ENCODE measurements around the gene VPREB3. TPM values are rescaled to one million over a fixed set of nuclear protein-coding genes. Genes with fewer than 3 reads are reported as not detected.

Gene VPREB3
- total RNA-seq, 2 donors from 2014 or later = 0.90 to 1.7 TPM

GRCh38 chr22:23767303-23767672, 13.1 kb upstream of the VPREB3 start:
- ATAC-seq (replicated peaks in 1 of 2) = peak; percentile 8 to 19
- no peak for DNase-seq
- H3K4me3 Mint-ChIP-seq = peak overlapping the region; percentile 76 to 92
- no peaks in the 10 kb centered on the region for H3K36me3 Mint-ChIP-seq (ENCODE audit: insufficient read depth in 2 of 2)
- H3K4me1 Mint-ChIP-seq (ENCODE audit: low read depth) = peaks cover 43% of the 10 kb centered on the region
- H3K27me3 Mint-ChIP-seq (ENCODE audit: low read depth) = no peaks in the 10 kb centered on the region
- no peaks in the 10 kb centered on the region for H3K9me3 Mint-ChIP-seq
- no peak overlapping the region for H3K27ac Mint-ChIP-seq

- ATAC-seq (replicated peaks in 1 of 2) = no peak
- H3K27ac Mint-ChIP-seq = no peak overlapping the region
- no peaks in the 10 kb centered on the region for H3K9me3 Mint-ChIP-seq
- peak overlapping the region; percentile 28 to 66 for H3K4me3 Mint-ChIP-seq
- H3K4me1 Mint-ChIP-seq (ENCODE audit: low read depth) = peaks cover 39% of the 10 kb centered on the region
- no peaks in the 10 kb centered on the region for H3K36me3 Mint-ChIP-seq (ENCODE audit: insufficient read depth in 2 of 2)
- DNase-seq = no peak
- no peaks in the 10 kb centered on the region for H3K27me3 Mint-ChIP-seq (ENCODE audit: low read depth)
Observed at GRCh38 chr22:23764899-23765881, 11.0 kb upstream of the VPREB3 start.

- Mint-ChIP-seq H3K4me1 (ENCODE audit: low read depth) (peaks cover 39% of the 10 kb centered on the region), H3K36me3 (ENCODE audit: insufficient read depth in 2 of 2) (no peaks in the 10 kb centered on the region), H3K27ac (no peak overlapping the region), H3K4me3 (peak overlapping the region; percentile 59 to 77), H3K9me3 (no peaks in the 10 kb centered on the region), H3K27me3 (ENCODE audit: low read depth) (no peaks in the 10 kb centered on the region)
- DNase-seq (no peak), ATAC-seq (replicated peaks in 1 of 2) (no peak)
Observed at GRCh38 chr22:23763954-23764353, 9.7 kb upstream of the VPREB3 start.

- H3K27me3 Mint-ChIP-seq (ENCODE audit: low read depth) = no peaks in the 10 kb centered on the region
- H3K27ac Mint-ChIP-seq = no peak overlapping the region
- H3K4me3 Mint-ChIP-seq = peak overlapping the region; percentile 59 to 77
- no peaks in the 10 kb centered on the region for H3K36me3 Mint-ChIP-seq (ENCODE audit: insufficient read depth in 2 of 2)
- ATAC-seq (replicated peaks in 1 of 2) (peak; percentile 34 to 51), DNase-seq (peak; percentile 40 to 67)
- H3K4me1 Mint-ChIP-seq (ENCODE audit: low read depth) = peaks cover 39% of the 10 kb centered on the region
- H3K9me3 Mint-ChIP-seq = no peaks in the 10 kb centered on the region
Observed at GRCh38 chr22:23763579-23763945, 9.3 kb upstream of the VPREB3 start.

- H3K4me3 Mint-ChIP-seq = peak within 1 kb of the TSS; percentile 59 to 77
- DNase-seq (no peak), ATAC-seq (replicated peaks in 1 of 2) (no peak)
- no peaks in the 10 kb centered on the region for H3K36me3 Mint-ChIP-seq (ENCODE audit: insufficient read depth in 2 of 2)
- no peaks in the 10 kb centered on the region for H3K27me3 Mint-ChIP-seq (ENCODE audit: low read depth)
- no peak within 1 kb of the TSS for H3K27ac Mint-ChIP-seq
- peaks cover 39% of the 10 kb centered on the region for H3K4me1 Mint-ChIP-seq (ENCODE audit: low read depth)
- no peaks in the 10 kb centered on the region for H3K9me3 Mint-ChIP-seq
Observed at GRCh38 chr22:23762842-23763578, 8.8 kb upstream of the VPREB3 start, which contains the start of gene C22orf15. TSS of gene C22orf15 (plus strand) at chr22:23762990. CDS start at chr22:23763307, 317 bp downstream.

- no peak overlapping the region for H3K4me3 Mint-ChIP-seq
- peaks cover 23% of the 10 kb centered on the region for H3K4me1 Mint-ChIP-seq (ENCODE audit: low read depth)
- no peak for DNase-seq
- ATAC-seq (replicated peaks in 1 of 2) = no peak
- H3K27ac Mint-ChIP-seq = no peak overlapping the region
- no peaks in the 10 kb centered on the region for H3K36me3 Mint-ChIP-seq (ENCODE audit: insufficient read depth in 2 of 2)
- no peaks in the 10 kb centered on the region for H3K9me3 Mint-ChIP-seq
- H3K27me3 Mint-ChIP-seq (ENCODE audit: low read depth) = no peaks in the 10 kb centered on the region
Observed at GRCh38 chr22:23760056-23760455, 5.8 kb upstream of the VPREB3 start.

GRCh38 chr22:23759566-23759965, 5.3 kb upstream of the VPREB3 start:
- Mint-ChIP-seq H3K4me3 (no peak overlapping the region), H3K27ac (no peak overlapping the region), H3K4me1 (ENCODE audit: low read depth) (peaks cover 18% of the 10 kb centered on the region), H3K27me3 (ENCODE audit: low read depth) (no peaks in the 10 kb centered on the region), H3K36me3 (ENCODE audit: insufficient read depth in 2 of 2) (no peaks in the 10 kb centered on the region), H3K9me3 (no peaks in the 10 kb centered on the region)
- ATAC-seq (replicated peaks in 1 of 2) (no peak), DNase-seq (no peak)

GRCh38 chr22:23756891-23757290, 2.7 kb upstream of the VPREB3 start:
- Mint-ChIP-seq H3K27me3 (ENCODE audit: low read depth) (no peaks in the 10 kb centered on the region), H3K4me1 (ENCODE audit: low read depth) (peaks cover 4% of the 10 kb centered on the region), H3K4me3 (no peak overlapping the region), H3K9me3 (no peaks in the 10 kb centered on the region), H3K36me3 (ENCODE audit: insufficient read depth in 2 of 2) (no peaks in the 10 kb centered on the region), H3K27ac (no peak overlapping the region)
- ATAC-seq (replicated peaks in 1 of 2) (no peak), DNase-seq (no peak)

GRCh38 chr22:23755711-23756110, 1.5 kb upstream of the VPREB3 start:
- Mint-ChIP-seq H3K4me3 (no peak overlapping the region), H3K27me3 (ENCODE audit: low read depth) (no peaks in the 10 kb centered on the region), H3K27ac (no peak overlapping the region), H3K4me1 (ENCODE audit: low read depth) (peaks cover 7% of the 10 kb centered on the region), H3K36me3 (ENCODE audit: insufficient read depth in 2 of 2) (no peaks in the 10 kb centered on the region), H3K9me3 (no peaks in the 10 kb centered on the region)
- ATAC-seq (replicated peaks in 1 of 2) = no peak
- no peak for DNase-seq

GRCh38 chr22:23754980-23755636, 883 bp upstream of the VPREB3 start:
- Mint-ChIP-seq H3K4me1 (ENCODE audit: low read depth) (peaks cover 12% of the 10 kb centered on the region), H3K27me3 (ENCODE audit: low read depth) (no peaks in the 10 kb centered on the region), H3K9me3 (no peaks in the 10 kb centered on the region), H3K4me3 (no peak overlapping the region), H3K36me3 (ENCODE audit: insufficient read depth in 2 of 2) (no peaks in the 10 kb centered on the region), H3K27ac (no peak overlapping the region)
- no peak for ATAC-seq (replicated peaks in 1 of 2)
- no peak for DNase-seq

GRCh38 chr22:23753385-23753784, 840 bp downstream of the VPREB3 start:
- DNase-seq (no peak), ATAC-seq (replicated peaks in 1 of 2) (no peak)
- Mint-ChIP-seq H3K4me3 (no peak overlapping the region), H3K27me3 (ENCODE audit: low read depth) (no peaks in the 10 kb centered on the region), H3K27ac (no peak overlapping the region), H3K9me3 (no peaks in the 10 kb centered on the region), H3K4me1 (ENCODE audit: low read depth) (peaks cover 19% of the 10 kb centered on the region), H3K36me3 (ENCODE audit: insufficient read depth in 2 of 2) (no peaks in the 10 kb centered on the region)

GRCh38 chr22:23752750-23753149, 1.5 kb downstream of the VPREB3 start:
- H3K4me1 Mint-ChIP-seq (ENCODE audit: low read depth) = peaks cover 19% of the 10 kb centered on the region
- ATAC-seq (replicated peaks in 1 of 2) (no peak), DNase-seq (no peak)
- no peaks in the 10 kb centered on the region for H3K27me3 Mint-ChIP-seq (ENCODE audit: low read depth)
- H3K4me3 Mint-ChIP-seq = peak overlapping the region in 1 of 2 donors; percentile 85
- no peaks in the 10 kb centered on the region for H3K9me3 Mint-ChIP-seq
- H3K36me3 Mint-ChIP-seq (ENCODE audit: insufficient read depth in 2 of 2) = no peaks in the 10 kb centered on the region
- no peak overlapping the region for H3K27ac Mint-ChIP-seq
